ENCODE data around the gene CRLF3.

- TF ChIP-seq POLR2A (IDR thresholded peaks at IDR 0.05; ENCODE audit: low read depth, low read length) (no peak), POLR2AphosphoS5 (IDR thresholded peaks at IDR 0.05; ENCODE audit: low read depth, low read length) (no peak), TAF1 (IDR thresholded peaks at IDR 0.05; ENCODE audit: borderline replicate concordance, low read depth, low read length) (no peak)
Observed at GRCh38 chr17:30840771-30841170, 16.3 kb upstream of the CRLF3 start.
